Suppressor macrophage treated with lipopolysaccharide for 1 hour (primary cell): Measurements from ENCODE around the gene DCBLD2.
"Not testable (repeated sequence)": the region's sequence is repeated elsewhere in the genome, so short reads cannot be mapped to it uniquely, and the experiment has no call there.

ENCODE experiments used
- DNase-seq, 3 donors: peaks; one replicate each; pipeline ENCODE4 v3.0.0-alpha.2; 2020 to 2022

Gene DCBLD2

GRCh38 chr3:98890965-98891910 lies 10.3 kb downstream of the DCBLD2 start:
- no peak for DNase-seq

DNA sequence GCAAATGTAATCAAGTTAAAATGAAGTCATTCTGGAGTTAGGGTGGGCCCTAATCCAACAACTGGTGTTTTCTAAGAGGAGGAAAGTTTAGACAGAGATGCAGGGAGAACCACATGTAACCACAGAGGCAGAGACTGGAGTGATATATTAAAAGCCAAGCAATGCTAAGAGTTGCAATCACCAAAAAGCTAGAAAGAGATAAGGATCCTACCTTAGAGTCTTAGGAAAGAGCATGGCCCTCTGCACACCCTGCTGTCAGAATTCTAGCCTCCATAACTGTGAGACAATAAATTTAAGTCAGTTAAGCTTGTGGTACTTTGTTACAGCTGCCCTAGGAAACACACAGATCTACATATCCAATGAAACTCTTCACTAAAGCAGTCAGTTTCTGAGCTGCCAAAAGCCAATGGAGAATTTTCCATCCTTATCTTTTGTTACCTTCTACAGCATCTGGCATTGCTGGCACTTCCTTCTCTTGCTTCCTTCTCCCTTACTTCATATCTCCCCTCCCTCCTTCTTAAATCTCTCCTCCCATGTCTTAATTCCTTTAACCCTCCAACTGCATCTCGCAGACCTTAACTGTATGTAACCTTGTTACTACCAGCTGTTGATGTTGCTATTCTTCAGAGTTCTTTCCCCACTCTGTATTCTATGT lies 11.2 kb downstream of the DCBLD2 start:
- no peak for DNase-seq

GRCh38 chr3:98887684-98888083 lies 13.8 kb downstream of the DCBLD2 start:
- DNase-seq, result no peak

GRCh38 chr3:98886525-98886924 lies 15.0 kb downstream of the DCBLD2 start:
- no peak for DNase-seq

DNA sequence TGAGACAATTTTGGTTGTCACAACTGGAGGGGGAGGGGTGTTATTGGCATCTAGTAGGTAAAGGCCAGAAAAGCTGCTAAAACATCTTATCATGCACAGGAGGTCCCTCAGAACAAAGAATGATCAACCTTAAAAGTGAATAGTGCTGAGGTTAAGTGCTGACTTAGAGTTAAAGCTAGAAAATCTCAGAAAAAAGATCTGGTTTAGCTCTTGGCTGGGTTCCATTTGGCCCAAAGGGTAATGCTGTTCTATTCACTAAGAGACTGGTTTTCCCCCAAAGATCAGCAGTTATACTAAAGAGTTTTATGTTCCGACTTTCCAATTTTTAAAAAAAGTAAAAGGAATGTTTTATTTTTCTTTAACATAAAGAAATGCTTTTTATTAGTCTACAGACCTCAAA lies 15.6 kb downstream of the DCBLD2 start:
- DNase-seq, result no peak

- DNase-seq, result no peak
Measured at GRCh38 chr3:98884675-98885371, 16.7 kb downstream of the DCBLD2 start.

- not testable (repeated sequence) for DNase-seq
Measured at GRCh38 chr3:98882614-98883333, 18.7 kb downstream of the DCBLD2 start.

DNA sequence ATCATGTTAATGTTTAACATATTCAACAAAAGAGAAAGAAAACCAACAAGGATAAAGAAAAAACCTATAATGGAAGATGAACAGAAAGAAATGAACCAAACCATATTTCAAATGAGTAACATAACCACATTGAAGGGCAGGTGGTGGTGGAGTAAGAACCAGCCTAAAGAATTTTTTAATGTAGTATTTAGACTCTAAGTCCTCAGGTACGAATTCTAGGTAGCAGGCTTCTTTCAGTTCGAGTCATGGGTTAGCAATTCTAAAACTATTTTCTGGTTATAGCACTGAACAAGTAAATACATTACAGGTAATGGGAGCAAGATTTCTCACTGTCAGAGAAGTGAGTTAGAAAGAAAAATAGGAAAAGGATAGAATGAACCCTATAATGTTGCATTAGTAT lies 24.4 kb downstream of the DCBLD2 start:
- no peak for DNase-seq

- DNase-seq, result no peak
Measured at GRCh38 chr3:98875535-98875934, 26.0 kb downstream of the DCBLD2 start.

DNA sequence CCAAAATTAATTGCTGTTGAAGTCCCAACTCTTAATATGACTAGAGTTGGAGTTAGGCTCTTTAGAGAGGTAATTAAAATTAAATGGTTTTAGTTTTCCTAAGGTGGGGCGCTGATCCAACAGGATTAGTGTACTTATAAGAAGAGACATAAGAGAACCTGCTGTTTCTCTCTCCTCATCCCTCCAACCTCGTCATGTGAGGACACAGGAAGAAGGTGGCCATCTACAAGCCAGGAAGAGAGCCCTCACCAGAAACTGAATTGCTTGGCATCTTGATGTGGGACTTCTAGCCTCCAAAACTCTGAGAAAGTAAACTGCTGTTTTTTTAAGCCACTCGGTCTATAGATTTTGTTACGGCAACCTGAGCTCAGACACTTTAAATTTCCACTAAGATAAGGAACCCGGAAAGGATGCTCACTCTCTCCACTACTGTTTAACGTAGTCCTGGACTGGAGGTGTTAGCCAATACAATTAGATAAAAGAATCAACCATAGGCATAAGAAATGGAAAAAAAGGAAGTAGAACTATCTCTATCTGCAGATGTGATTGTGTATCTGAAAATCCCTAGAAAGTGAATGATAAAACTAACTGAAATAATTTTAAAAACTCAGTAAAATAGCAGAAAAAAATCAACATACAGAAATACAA lies 26.8 kb downstream of the DCBLD2 start:
- no peak for DNase-seq

- DNase-seq, result no peak
Measured at GRCh38 chr3:98869391-98869790, 32.1 kb downstream of the DCBLD2 start.

- not testable (repeated sequence) for DNase-seq
Measured at GRCh38 chr3:98857971-98858370, 43.5 kb downstream of the DCBLD2 start.

- DNase-seq, result not testable (repeated sequence)
Measured at GRCh38 chr3:98857258-98857657, 44.2 kb downstream of the DCBLD2 start.

DNA sequence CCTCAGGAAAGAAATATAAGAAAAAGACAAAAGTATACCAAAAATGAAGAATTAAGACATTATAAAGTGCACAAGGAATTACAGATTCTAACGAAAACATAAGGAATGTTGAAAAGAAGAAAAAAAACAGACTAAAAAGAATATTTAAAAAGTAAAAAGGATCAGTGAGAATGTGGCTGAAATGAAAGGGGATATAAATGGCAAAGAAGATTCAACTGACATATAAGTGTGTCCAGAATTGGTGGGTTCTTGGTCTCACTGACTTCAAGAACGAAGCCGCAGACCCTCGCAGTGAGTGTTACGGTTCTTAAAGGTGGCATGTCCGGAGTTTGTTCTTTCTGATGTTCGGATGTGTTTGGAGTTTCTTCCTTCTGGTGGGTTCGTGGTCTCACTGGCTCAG lies 44.8 kb downstream of the DCBLD2 start:
- DNase-seq, result no peak

GRCh38 chr3:98855806-98856400 lies 45.6 kb downstream of the DCBLD2 start:
- peak in 1 of 3 donors; percentile 5 for DNase-seq

DNA sequence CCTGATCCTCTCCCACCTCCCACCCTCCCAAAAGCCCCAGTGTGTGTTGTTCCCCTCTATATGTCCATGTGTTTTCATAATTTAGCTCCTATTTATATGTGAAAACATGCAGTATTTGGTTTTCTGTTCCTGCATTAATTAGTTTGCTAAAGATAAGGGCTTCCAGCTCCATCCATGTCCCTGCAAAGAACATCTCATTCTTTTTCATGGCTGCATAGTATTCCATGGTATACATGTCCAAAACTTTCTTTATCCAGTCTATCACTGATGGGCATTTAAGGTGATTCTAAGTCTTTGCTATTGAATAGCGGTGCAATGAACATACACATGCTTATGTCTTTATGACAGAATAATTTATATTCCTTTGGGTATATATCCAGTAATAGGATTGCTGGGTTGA lies 53.4 kb downstream of the DCBLD2 start:
- no peak for DNase-seq

DNA sequence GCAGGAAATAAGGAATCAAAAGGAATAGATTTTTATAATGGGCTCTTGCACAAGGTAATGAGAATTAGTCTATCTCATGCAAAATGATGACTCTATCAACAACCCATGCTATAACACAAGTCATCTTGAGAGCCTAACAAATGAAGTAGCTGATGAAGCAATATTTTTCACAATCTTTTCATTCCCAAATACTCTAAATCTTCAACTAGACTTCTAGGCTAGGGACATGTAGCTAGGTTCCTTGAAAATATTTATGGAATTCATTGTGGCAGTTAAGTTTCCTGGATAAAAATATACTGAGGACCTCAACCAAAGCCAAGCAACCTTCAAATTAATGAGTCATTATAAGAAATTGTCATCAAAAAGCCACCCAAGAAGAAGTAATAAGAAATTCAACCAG lies 55.4 kb downstream of the DCBLD2 start:
- DNase-seq, result no peak

- no peak for DNase-seq
Measured at GRCh38 chr3:98843266-98843959, 58.1 kb downstream of the DCBLD2 start.

DNA sequence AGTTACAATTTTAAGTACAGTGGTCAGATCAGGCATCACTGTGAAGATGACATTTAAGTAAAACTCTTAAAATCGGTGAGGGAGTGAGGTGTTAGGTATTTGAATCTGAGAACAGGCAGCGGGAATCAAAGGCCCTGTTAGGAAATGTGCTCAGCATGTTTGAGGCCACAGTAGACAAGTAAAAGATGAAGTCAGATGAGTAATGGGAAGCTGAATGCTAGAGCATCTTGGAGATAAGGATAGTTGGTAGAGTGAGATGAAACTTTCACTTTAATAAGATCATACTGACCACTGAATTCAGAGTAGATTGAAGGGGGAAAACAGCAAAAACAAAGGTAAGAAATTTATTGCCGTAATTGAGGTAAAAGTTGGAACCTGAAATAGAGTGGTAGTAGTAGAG lies 61.6 kb downstream of the DCBLD2 start:
- DNase-seq, result no peak

DNA sequence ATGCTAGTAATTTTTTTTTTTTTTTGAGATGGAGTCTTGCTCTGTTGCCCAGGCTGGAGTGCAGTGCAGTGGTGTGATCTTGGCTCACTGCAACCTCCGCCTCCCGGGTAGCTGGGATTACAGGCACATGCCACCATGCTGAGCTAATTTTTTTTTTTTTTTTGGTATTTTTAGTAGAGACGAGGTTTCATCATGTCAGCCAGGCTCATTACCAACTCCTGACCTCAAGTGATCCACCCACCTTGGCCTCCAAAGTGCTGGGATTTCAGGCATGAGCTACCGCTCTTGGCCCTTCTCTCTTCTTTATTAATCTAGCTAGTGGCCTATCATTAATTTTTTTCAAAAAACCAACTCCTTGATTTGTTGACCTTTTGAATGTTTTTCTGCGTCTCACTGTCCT lies 70.4 kb downstream of the DCBLD2 start:
- DNase-seq, result not testable (repeated sequence)

- DNase-seq, result no peak
Measured at GRCh38 chr3:98829246-98829832, 72.2 kb downstream of the DCBLD2 start.
